IMR-90 (cell line): ENCODE results near the gene ZNF20. TPM values are rescaled to one million over a fixed set of nuclear protein-coding genes. Genes with fewer than 3 reads are reported as not detected.
A peak's percentile ranks its signal among the peaks of the same experiment; 100 is the strongest.

ENCODE experiments used
- ATAC-seq: fragments of 200-7000 bp; cut with Tn5 transposase; 2 replicates; pipeline ENCODE4 v1.9.1; 2020; ENCODE audit warnings: low read depth, mild to moderate bottlenecking, moderate library complexity
- BruUV-seq: library from RNA; stranded (reverse); fragments of 400-500 nt; replicated peaks from 2 replicates; lab custom pipeline; 2021; lab: Mats Ljungman, UMichigan
- CTCF ChIA-PET: fragments of 300-600 bp; formaldehyde crosslinking; extraction: SDS; loops from one replicate; lab custom pipeline; 2021; ENCODE audit warnings: antibody characterized with exemption; lab: Yijun Ruan, JAX
- POLR2A ChIA-PET: fragments of 300-600 bp; sonication (Branson Sonifier 250); formaldehyde crosslinking; loops from one replicate; lab custom pipeline; 2022; ENCODE audit warnings: antibody characterized with exemption; ENCODE audit not compliant: unreplicated experiment; lab: Charles Lee
- DNase-seq: peaks from one replicate; pipeline ENCODE4 v3.0.0; 2013
- H2AFZ ChIP-seq: replicated peaks from 2 replicates; pipeline ENCODE3; 2013; ENCODE audit warnings: low read length, mild to moderate bottlenecking; ENCODE audit not compliant: poor library complexity
- H2AK5ac ChIP-seq: 2 replicates; pipeline ENCODE4 v1.6.1; 2013; ENCODE audit warnings: low read depth, low read length, inconsistent platforms
- H2AK9ac ChIP-seq: replicated peaks from 2 replicates; pipeline ENCODE3; 2013; ENCODE audit warnings: mild to moderate bottlenecking, low read depth, low read length, moderate library complexity; ENCODE audit not compliant: poor library complexity
- H2BK120ac ChIP-seq: 2 replicates; pipeline ENCODE4 v1.6.1; 2013; ENCODE audit warnings: low read depth, low read length, inconsistent platforms
- H2BK15ac ChIP-seq: 3 replicates; pipeline ENCODE4 v1.6.1; 2013; ENCODE audit warnings: low read depth, low read length, inconsistent platforms
- H2BK20ac ChIP-seq: 2 replicates; pipeline ENCODE4 v1.6.1; 2013; ENCODE audit warnings: low read depth, mild to moderate bottlenecking, inconsistent platforms, low read length, moderate library complexity
- H2BK5ac ChIP-seq: 2 replicates; pipeline ENCODE4 v1.6.1; 2013; ENCODE audit warnings: mild to moderate bottlenecking, low read depth, low read length, inconsistent platforms; ENCODE audit not compliant: poor library complexity, severe bottlenecking
- H3K14ac ChIP-seq: replicated peaks from 2 replicates; pipeline ENCODE4 v1.6.1; 2013; ENCODE audit warnings: low read depth, low read length, inconsistent platforms
- H3K18ac ChIP-seq: 2 replicates; pipeline ENCODE4 v1.6.1; 2013; ENCODE audit warnings: low read depth, low read length, control low read depth
- H3K23ac ChIP-seq: 2 replicates; pipeline ENCODE4 v1.6.1; 2013; ENCODE audit warnings: low read depth, low read length, inconsistent platforms
- H3K27ac ChIP-seq: 2 replicates; pipeline ENCODE4 v1.5.1; 2013; ENCODE audit warnings: mild to moderate bottlenecking, control low read depth, low read length; ENCODE audit not compliant: insufficient read depth
- H3K27me3 ChIP-seq: 2 replicates; pipeline ENCODE4 v1.6.1; 2013; ENCODE audit warnings: low read length; ENCODE audit not compliant: control insufficient read depth, insufficient read depth
- H3K36me3 ChIP-seq: 2 replicates; pipeline ENCODE4 v1.6.1; 2013; ENCODE audit warnings: low read length, mixed read lengths; ENCODE audit not compliant: control insufficient read depth, insufficient read depth
- H3K4ac ChIP-seq: 2 replicates; pipeline ENCODE4 v1.6.1; 2013; ENCODE audit warnings: low read depth, low read length, inconsistent platforms
- H3K4me1 ChIP-seq: 2 replicates; pipeline ENCODE4 v1.6.1; 2013; ENCODE audit warnings: low read length, mixed read lengths; ENCODE audit not compliant: control insufficient read depth, insufficient read depth
- H3K4me2 ChIP-seq: 2 replicates; pipeline ENCODE4 v1.6.1; 2013; ENCODE audit warnings: low read depth, mild to moderate bottlenecking, control low read depth, low read length, moderate library complexity
- H3K4me3 ChIP-seq: 2 replicates; pipeline ENCODE4 v1.5.1; 2013; ENCODE audit warnings: low read depth, mild to moderate bottlenecking, control low read depth, low read length, moderate library complexity; ENCODE audit not compliant: insufficient read depth
- H3K56ac ChIP-seq: 2 replicates; pipeline ENCODE4 v1.6.1; 2013; ENCODE audit warnings: low read length, inconsistent platforms; ENCODE audit not compliant: insufficient read depth; ENCODE audit errors: extremely low read depth
- H3K79me1 ChIP-seq, 2 experiments: 2 replicates each; pipeline ENCODE4 v1.6.1; 2013; ENCODE audit warnings: low read length in 2 of 2, inconsistent platforms in 1 of 2, low read depth in 1 of 2
- H3K9ac ChIP-seq: 2 replicates; pipeline ENCODE4 v1.6.1; 2013; ENCODE audit warnings: low read depth, low read length, control low read depth
- H3K9me1 ChIP-seq: 2 replicates; pipeline ENCODE4 v1.6.1; 2013; ENCODE audit warnings: low read length, inconsistent platforms; ENCODE audit not compliant: insufficient read depth
- H3K9me3 ChIP-seq: 2 replicates; pipeline ENCODE4 v1.6.1; 2013; ENCODE audit warnings: low read length; ENCODE audit not compliant: control insufficient read depth, insufficient read depth
- H4K20me1 ChIP-seq: 2 replicates; pipeline ENCODE4 v1.6.1; 2013; ENCODE audit warnings: low read length, inconsistent platforms; ENCODE audit not compliant: insufficient read depth
- H4K5ac ChIP-seq: 2 replicates; pipeline ENCODE4 v1.6.1; 2013; ENCODE audit warnings: mild to moderate bottlenecking, low read depth, low read length, control low read depth
- H4K8ac ChIP-seq, 2 experiments: 2 replicates each; pipeline ENCODE4 v1.6.1; 2013; ENCODE audit warnings: low read depth in 2 of 2, low read length in 2 of 2, control low read depth in 1 of 2, inconsistent platforms in 1 of 2
- H4K91ac ChIP-seq: 2 replicates; pipeline ENCODE4 v1.6.1; 2013; ENCODE audit warnings: low read depth, low read length, inconsistent platforms; ENCODE audit not compliant: insufficient read depth
- ELK1 ChIP-seq: fragments of 150-350 bp; IDR thresholded peaks from 2 replicates; pipeline ENCODE4 v1.6.1; 2016; ENCODE audit warnings: low read depth, mild to moderate bottlenecking, low read length, moderate library complexity, borderline replicate concordance
- MAFK ChIP-seq: IDR thresholded peaks from 2 replicates; pipeline ENCODE4 v1.6.1; 2012; ENCODE audit warnings: low read depth, low read length, improper control_type of control experiment
- NFE2L2 ChIP-seq: fragments of 150-350 bp; IDR thresholded peaks from 2 replicates; pipeline ENCODE4 v1.6.1; 2016; ENCODE audit warnings: low read depth, mild to moderate bottlenecking, low read length
- WGBS, 2 experiments: methylation state at CpG; one replicate each; pipeline versions ENCODE4 v1.1.5 to v1.1.7; 2013; ENCODE audit warnings: missing lambda C conversion rate in 2 of 2; ENCODE audit not compliant: insufficient read length in 1 of 2; ENCODE audit errors: extremely low coverage in 2 of 2; 5-methylcytosine and 5-hydroxymethylcytosine counted together
- dilution Hi-C: fragments of 300-500 bp; cut with HindIII; formaldehyde crosslinking; loops from one replicate; pipeline ENCODE4 v1.14.3; 2018; ENCODE audit warnings: low sequenced_read_pairs; ENCODE audit not compliant: unreplicated experiment
- in situ Hi-C: fragments of 300-500 bp; cut with MboI; formaldehyde crosslinking; loops from 3 replicates; pipeline ENCODE4 v1.14.3; 2019; ENCODE audit warnings: low sequenced_read_pairs, inconsistent platforms, mixed read lengths
- intact Hi-C: fragments of 100-400 bp; cut with micrococcal nuclease; formaldehyde crosslinking; loops from 2 replicates; pipeline ENCODE4 v1.10.0; 2022
- polyA plus RNA-seq, 3 experiments: library from polyadenylated mRNA; depleted of rRNA; stranded (reverse); fragments of >200 nt; gene quantifications; 2 replicates each; pipeline ENCODE4 v1.2.3, GENCODE V29; 2012; ENCODE audit warnings: low replicate concordance in 1 of 3
- total RNA-seq: library from RNA; depleted of rRNA; stranded (reverse); fragments of >200 nt; gene quantifications from 2 replicates; pipeline ENCODE4 v1.2.3, GENCODE V29; 2012

Gene ZNF20
- total and polyA plus RNA-seq, 2 of the 4 experiments (the other 2 are of a cell fraction) = 2.1 to 7.9 TPM

- peaks cover 19% of the 10 kb centered on the region for H3K9me3 ChIP-seq
- 0 out of 2 replicates have a peak overlapping the region, but pooled peaks have one; percentile 25 for H3K23ac ChIP-seq
- peak; percentile 1; the same call in 1 of the 2 replicates for ATAC-seq
- no peak overlapping the region for H2AK5ac ChIP-seq
- H3K27me3 ChIP-seq = no peaks in the 10 kb centered on the region
- dilution Hi-C loops = no loop called here
- ChIA-PET CTCF (interaction anchor here (2.4 kb wide), 1 partner anchor 80 kb away, joined by 22 read pairs; no protein-coding TSS in a partner anchor), POLR2A (interaction anchor here (0.8 kb wide), 1 partner anchor 11 kb away, joined by 3 read pairs; no protein-coding TSS in a partner anchor)
- peaks cover 3% of the 10 kb centered on the region; the same call in 1 of the 2 replicates for H3K4me1 ChIP-seq
- H2BK120ac ChIP-seq = no peak overlapping the region
- in situ Hi-C loops = no loop called here
- H4K5ac ChIP-seq = no peak overlapping the region
- 0 out of 2 replicates have a peak overlapping the region, but pooled peaks have one; percentile 30 for H3K14ac ChIP-seq
- BruUV-seq = no TSS peak
- TF ChIP-seq MAFK (0 out of 2 replicates have a peak, but pooled peaks have one; percentile 8), ELK1 (no peak), NFE2L2 (peak; percentile 71)
- peaks cover 16 to 21% of the 10 kb centered on the region in 2 experiments for H3K79me1 ChIP-seq
- 0 out of 4 replicates have a peak overlapping the region, but pooled peaks of 1 of the 2 experiments have one; percentile 37 for H4K8ac ChIP-seq
- H2AFZ ChIP-seq = no peak overlapping the region
- no peak overlapping the region; the same call in 1 of the 2 replicates for H3K18ac ChIP-seq
- peak; percentile 8 for DNase-seq
- H3K4ac ChIP-seq = no peak overlapping the region
- H3K9me1 ChIP-seq = no peaks in the 10 kb centered on the region
- no peak overlapping the region for H4K91ac ChIP-seq
- H3K36me3 ChIP-seq = peaks cover 28% of the 10 kb centered on the region
- peak overlapping the region; percentile 86 for H3K4me2 ChIP-seq
- no peak overlapping the region for H2BK20ac ChIP-seq
- peak overlapping the region; percentile 7; the same call in 1 of the 2 replicates for H3K56ac ChIP-seq
- WGBS, 2 experiments = 41% methylated on average over 3 of the region's 13 CpGs; no CpG with 5 or more reads in 1 of the 2 experiments
- peak overlapping the region; percentile 96 for H3K4me3 ChIP-seq
- 0 out of 2 replicates have a peak, but pooled peaks cover 2% of the 10 kb centered on the region for H4K20me1 ChIP-seq
- intact Hi-C loops = no loop called here
- H2BK5ac ChIP-seq = no peak overlapping the region
- H3K9ac ChIP-seq = peak overlapping the region; percentile 71
- H2BK15ac ChIP-seq = no peak overlapping the region
- no peak overlapping the region for H2AK9ac ChIP-seq
- H3K27ac ChIP-seq = peak overlapping the region; percentile 82; the same call in 1 of the 2 replicates
These were observed 881 bp downstream of the ZNF20 start for GRCh38 chr19:12139269-12139668.
